KOPT-K1 (cell line): ENCODE results near the gene SPEN.
A peak's percentile ranks its signal among the peaks of the same experiment; 100 is the strongest.

Experiments
- H3K27ac ChIP-seq: fragments of 200-600 bp; sonication (generic); 2 replicates; pipeline ENCODE4 v1.5.1; 2016; ENCODE audit warnings: antibody characterized with exemption, mild to moderate bottlenecking, low read depth, low read length; ENCODE audit not compliant: poor library complexity, severe bottlenecking
- H3K36me3 ChIP-seq: fragments of 200-600 bp; sonication (generic); 2 replicates; pipeline ENCODE4 v1.5.1; 2017; ENCODE audit warnings: antibody characterized with exemption, mild to moderate bottlenecking, low read length, moderate library complexity; ENCODE audit not compliant: insufficient read depth
- H3K9me3 ChIP-seq: fragments of 200-600 bp; sonication (generic); 2 replicates; pipeline ENCODE4 v1.5.1; 2017; ENCODE audit warnings: antibody characterized with exemption, low read length, mild to moderate bottlenecking; ENCODE audit not compliant: insufficient read depth, poor library complexity, severe bottlenecking

SPEN gene

DNA sequence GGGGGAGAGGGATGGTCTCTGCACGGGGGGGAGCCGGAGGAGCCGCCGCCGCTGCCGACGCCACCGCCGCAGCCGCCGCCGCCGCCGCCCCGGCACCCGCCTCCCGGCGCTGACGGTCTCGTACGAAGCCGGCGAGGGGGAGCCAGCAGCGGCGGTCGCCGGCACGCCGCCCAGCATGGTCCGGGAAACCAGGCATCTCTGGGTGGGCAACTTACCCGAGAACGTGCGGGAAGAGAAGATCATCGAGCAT, 311 bp downstream of the SPEN start:
- peak overlapping the region; percentile 82 for H3K27ac ChIP-seq
- H3K36me3 ChIP-seq = no peaks in the 10 kb centered on the region
- no peaks in the 10 kb centered on the region for H3K9me3 ChIP-seq

DNA sequence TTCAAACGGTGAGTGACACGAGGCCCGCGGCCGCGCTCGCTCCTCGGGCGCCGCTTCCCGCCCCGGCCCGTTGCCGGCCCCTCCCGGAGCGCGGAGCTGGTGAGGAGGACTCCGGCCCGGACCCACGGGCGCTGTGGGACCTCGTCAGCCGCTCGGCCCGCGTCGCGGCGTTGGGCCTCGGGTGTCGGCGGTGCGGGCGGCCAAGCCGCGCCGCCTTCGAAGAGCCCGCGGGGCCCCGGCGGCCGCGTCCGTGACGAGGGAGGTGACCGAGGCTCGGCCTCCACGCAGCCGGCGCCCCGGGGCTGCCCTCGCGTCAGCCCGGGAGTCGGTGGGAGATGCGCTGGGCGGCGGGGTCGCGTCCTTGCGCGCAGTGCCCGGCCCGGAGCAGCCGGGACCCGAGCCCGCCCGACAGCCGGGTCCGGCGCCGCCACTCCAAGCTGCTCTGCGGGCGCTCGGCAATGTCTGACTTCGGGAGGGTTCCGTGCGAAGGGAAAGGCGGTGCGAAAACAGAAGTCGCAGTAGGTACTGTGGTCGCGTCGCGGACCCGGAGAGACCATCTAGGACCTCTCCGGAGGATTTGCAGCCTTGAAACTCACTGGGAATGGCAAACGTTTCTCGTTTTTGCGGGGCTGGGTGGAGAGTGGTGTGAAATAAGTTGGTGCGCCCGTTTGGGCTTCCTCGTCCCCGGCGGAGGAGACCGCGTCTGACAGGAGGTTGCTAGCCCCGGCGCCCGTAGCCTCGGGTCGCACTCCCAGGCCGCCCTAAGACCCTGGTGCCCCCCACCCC, 829 bp downstream of the SPEN start:
- H3K36me3 ChIP-seq = no peaks in the 10 kb centered on the region
- peak overlapping the region; percentile 82 for H3K27ac ChIP-seq
- no peaks in the 10 kb centered on the region for H3K9me3 ChIP-seq

DNA sequence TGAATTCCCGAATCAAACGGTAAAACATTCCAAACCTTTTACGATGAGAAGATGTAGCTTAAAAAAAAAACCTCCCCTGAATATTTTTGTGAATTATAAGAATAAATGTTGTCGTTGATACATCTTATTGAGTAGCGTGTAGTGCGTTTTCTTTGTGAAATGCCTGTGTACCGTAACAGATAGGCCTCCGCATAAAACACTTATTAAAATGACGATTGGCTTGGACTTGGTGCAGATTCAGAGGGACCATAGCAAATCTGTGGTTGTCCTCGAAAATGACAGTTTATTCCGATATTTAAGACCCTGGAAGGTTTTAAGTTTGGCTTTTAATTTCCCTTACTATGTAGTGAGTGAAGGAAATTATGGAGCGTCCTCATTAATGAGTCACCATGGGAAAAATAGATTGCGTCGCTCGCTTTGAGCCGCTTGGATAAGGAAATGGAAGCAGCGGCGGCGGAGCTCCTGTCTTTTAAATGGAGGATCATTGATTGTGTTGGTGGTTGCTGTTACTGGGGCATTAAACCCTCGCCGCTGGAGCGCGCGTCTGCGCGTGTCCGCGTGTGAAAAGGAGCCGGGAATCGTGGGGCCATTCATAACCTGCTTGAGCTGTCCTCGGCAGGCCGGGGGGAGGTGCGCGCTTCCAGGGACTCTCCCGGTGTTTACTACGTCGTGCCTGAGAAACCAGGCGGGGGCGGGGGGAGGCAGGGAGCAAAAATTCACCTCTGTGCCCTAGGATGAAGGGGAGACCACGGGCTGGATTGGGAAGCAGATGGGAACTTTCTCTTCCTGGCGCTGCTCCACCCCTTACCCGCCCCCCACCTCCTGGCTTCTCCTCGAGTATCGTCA, 1.6 kb downstream of the SPEN start:
- Histone ChIP-seq H3K9me3 (no peaks in the 10 kb centered on the region), H3K36me3 (no peaks in the 10 kb centered on the region), H3K27ac (peak overlapping the region; percentile 82)

GRCh38 chr1:15849775-15850324, 2.3 kb downstream of the SPEN start:
- peak overlapping the region; percentile 82 for H3K27ac ChIP-seq
- no peaks in the 10 kb centered on the region for H3K36me3 ChIP-seq
- H3K9me3 ChIP-seq = no peaks in the 10 kb centered on the region

DNA sequence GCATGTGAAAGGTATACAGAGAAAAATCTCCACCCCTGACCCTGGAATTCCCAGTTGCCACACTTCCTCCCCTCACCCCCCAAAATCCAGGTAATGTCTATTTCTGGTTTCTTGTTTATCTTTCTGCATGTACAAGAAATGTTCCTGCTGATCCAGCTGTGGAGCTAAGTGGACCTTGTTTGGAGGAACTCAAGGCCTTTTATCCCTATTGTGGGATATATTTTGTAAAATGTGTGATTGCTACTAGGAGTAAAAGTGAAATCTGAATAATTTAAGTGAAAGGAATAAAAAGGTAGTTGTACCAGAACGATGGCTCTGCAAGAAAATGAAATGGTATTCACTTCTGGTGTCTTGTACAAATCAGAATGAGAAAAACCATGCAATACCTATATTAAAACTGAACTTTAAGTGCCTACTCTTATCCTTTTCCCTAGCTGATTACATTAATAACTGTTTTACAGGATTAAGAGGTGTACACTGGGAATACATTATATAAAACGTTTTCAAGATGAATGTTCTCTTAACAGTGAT, 3.0 kb downstream of the SPEN start:
- no peaks in the 10 kb centered on the region for H3K36me3 ChIP-seq
- H3K27ac ChIP-seq = no peak overlapping the region
- H3K9me3 ChIP-seq = no peaks in the 10 kb centered on the region

DNA sequence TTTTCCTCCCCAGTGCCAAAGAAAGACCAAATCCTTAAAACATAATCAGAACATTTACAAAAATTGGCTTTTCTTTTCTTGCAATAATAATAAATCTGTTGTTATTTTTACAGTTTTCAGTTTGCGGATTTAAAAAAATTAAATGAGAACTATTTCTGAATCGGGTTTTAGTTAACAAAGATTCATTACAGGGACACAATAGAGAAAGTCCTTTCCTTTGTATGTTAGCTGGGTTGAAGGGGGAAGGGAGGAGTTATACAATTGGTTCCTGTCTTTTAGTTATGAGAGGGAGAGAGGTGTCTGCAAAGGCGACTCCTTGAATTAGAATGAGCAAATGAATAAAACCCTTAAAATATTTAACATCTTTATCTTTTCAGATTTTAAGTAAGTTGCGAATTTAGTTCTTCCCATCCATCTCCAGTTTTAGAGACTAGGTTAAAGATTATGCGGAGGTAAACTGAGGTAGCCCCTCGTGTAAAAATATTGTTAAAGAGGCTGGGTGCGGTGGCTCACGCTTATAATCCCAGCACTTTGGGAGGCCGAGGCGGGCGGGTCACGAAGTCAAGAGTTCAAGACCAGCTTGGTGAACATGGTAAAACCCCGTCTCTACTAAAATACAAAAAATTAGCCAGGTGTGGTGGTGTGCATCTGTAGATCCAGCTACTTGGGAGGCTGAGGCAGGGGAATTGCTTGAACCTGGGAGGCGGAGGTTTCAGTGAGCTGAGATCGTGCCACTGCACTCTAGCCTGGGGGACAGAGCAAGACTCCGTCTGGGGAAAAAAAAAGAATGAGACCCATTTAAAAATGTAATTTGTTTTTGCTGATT, 3.9 kb downstream of the SPEN start:
- no peaks in the 10 kb centered on the region for H3K36me3 ChIP-seq
- H3K27ac ChIP-seq = no peak overlapping the region
- H3K9me3 ChIP-seq = no peaks in the 10 kb centered on the region

DNA sequence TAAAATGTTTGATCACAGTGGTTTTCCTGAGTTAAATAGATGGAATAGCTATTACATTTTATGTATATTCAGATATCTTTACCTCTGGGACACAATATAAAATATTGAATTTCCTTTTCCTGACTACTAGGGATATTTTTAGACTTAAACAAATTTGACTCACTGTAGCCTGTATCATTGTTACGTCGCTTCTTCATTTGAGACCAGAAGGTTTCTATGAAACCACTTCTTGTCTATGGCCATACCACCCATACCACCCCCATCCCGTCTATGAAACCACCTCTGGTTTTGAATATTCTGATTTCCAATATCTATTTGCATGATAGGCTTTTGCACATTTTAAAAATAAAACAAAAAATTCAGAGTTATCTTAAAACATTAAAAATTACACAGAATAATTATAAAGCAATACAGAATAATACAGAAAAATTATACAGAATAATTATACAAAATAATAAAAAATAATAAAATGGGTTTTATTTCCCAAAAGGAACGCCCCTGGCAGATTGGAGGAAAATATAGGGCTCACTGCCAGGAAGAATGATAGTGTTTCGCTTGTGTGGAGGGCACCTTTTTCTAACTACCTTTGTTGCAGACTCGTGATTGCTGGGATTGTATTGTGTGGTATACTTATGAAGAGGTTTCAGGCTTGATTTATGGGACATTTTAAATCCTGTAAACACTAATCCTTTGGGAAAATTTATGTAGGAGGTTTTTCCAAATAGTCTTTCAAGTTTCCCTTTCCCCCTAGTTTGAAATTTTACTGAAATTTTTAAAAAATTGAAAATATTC, 4.7 kb downstream of the SPEN start:
- Histone ChIP-seq H3K27ac (no peak overlapping the region), H3K9me3 (no peaks in the 10 kb centered on the region), H3K36me3 (no peaks in the 10 kb centered on the region)

GRCh38 chr1:15852828-15853302, 5.4 kb downstream of the SPEN start:
- Histone ChIP-seq H3K36me3 (no peaks in the 10 kb centered on the region), H3K27ac (no peak overlapping the region), H3K9me3 (no peaks in the 10 kb centered on the region)

- H3K36me3 ChIP-seq = no peaks in the 10 kb centered on the region
- no peaks in the 10 kb centered on the region for H3K9me3 ChIP-seq
- no peak overlapping the region for H3K27ac ChIP-seq
Observed at GRCh38 chr1:15856888-15857287, 9.4 kb downstream of the SPEN start.

DNA sequence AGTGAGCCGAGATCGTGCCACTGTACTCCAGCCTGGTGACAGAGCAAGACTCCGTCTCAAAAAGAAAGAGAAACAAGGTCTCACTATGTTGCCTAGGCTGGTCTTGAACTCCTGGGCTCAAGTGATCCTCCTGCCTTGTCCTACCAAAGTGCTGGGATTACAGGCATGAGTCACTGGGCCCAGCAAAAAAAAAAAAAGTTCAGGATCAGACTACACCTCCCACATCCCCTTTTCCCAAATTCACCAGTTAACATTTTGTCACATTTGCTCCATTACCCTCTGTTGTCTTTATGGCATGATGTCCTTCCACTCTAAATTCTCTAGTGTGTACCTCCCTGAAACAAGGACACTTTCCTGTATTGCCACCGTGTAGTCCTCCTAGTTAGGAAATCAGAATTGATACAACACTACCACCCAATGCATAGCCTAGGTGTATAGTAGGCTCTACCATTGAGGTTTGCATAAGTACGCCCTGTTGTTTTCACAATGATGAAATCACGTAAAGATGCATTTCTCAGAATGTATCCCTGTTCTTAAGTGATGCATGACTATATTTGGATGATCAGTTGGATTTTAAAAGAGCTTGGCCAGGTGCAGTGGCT, 10.7 kb downstream of the SPEN start:
- H3K9me3 ChIP-seq = no peaks in the 10 kb centered on the region
- H3K27ac ChIP-seq = no peak overlapping the region

GRCh38 chr1:15858672-15859372, 11.3 kb downstream of the SPEN start:
- Histone ChIP-seq H3K36me3 (no peaks in the 10 kb centered on the region; the same call in 1 of the 2 replicates), H3K27ac (no peak overlapping the region), H3K9me3 (no peaks in the 10 kb centered on the region)

More for the DNA sequence above, 10.7 kb downstream of the SPEN start:
- no peaks in the 10 kb centered on the region; the same call in 1 of the 2 replicates for H3K36me3 ChIP-seq

DNA sequence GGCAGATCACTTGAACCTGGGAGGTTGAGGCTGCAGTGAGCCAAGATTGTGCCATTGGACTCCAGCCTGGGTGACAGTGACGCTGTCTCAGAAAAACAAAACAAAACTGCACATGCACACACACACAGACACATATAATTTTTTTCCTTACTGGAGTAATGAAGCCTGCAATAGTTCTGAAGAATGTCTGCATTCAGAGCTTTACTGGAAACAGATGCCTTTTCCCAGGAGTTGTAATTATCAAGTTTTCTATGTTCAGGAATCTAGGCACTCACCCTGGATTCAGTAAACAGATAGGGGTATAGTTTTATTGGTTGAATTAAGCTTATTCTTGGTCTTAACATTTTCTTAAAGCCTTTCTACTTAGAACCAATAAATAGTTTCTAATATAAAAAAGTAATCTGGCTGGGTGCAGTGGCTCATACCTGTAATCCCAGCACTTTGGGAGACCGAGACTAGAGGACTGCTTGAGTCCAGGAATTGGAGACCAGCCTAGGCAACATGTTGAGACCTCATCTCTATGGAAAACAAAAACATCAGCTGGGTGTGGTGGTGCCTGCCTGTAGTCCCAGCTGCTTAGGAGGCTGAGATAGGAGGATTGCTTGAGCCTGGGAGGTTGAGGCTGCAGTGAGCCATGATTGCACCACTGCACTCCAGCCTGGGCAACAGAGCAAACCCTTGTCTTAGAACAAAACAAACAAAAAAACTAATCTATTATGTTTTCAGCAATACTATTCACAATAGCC, 15.8 kb downstream of the SPEN start:
- Histone ChIP-seq H3K9me3 (no peaks in the 10 kb centered on the region), H3K36me3 (no peaks in the 10 kb centered on the region; the same call in 1 of the 2 replicates), H3K27ac (no peak overlapping the region)
